HG03439 (cell line): ENCODE results near the gene CIDEC.

Source experiments
- ATAC-seq: cut with Tn5 transposase; IDR thresholded peaks from one replicate; pipeline ENCODE4 v1.9.1; 2021; ENCODE audit warnings: mild to moderate bottlenecking, moderate library complexity; ENCODE audit not compliant: unreplicated experiment

Gene CIDEC

DNA sequence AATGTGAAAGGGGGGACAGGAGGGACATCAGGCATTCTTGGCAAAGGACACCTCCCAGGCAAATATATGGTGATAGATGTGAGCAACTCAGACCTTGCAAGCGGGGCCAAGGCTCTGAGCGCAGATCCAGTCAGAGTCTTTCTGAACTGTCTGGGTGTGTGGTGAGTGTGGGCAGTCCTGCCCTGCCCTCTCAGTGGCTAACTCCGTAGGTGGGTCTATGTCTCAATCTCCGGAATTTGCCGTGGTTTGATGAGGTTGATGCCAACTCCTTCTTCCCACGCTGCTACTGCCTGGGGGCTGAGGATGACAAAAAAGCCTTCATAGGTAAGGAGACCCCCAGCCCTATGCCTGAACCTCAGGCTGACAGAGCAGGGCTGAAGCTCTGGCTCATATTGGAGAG lies 62.6 kb downstream of the CIDEC start:
- ATAC-seq, result no peak
